Fibroblast of lung (primary cell): Measurements from ENCODE around the gene ANKS1B. TPM values are rescaled to one million over a fixed set of nuclear protein-coding genes. Genes with fewer than 3 reads are reported as not detected.

Source experiments
- DNase-seq, 2 donors: peaks; one replicate each; pipeline versions ENCODE4 v3.0.0 to v3.0.0-alpha.2; 2010; ENCODE audit warnings: low read depth in 2 of 2
- H2AFZ ChIP-seq: 2 replicates; pipeline ENCODE4 v1.5.1; 2012; ENCODE audit warnings: low read length, control low read depth, inconsistent platforms
- H3K27ac ChIP-seq: 2 replicates; pipeline ENCODE4 v1.5.1; 2011; ENCODE audit warnings: low read length, control low read depth; ENCODE audit not compliant: insufficient read depth
- H3K27me3 ChIP-seq: 2 replicates; pipeline ENCODE4 v1.5.1; 2011; ENCODE audit warnings: mild to moderate bottlenecking, low read length; ENCODE audit not compliant: control insufficient read depth, insufficient read depth
- H3K36me3 ChIP-seq: 2 replicates; pipeline ENCODE4 v1.5.1; 2011; ENCODE audit warnings: low read length; ENCODE audit not compliant: control insufficient read depth, insufficient read depth
- H3K4me1 ChIP-seq: 2 replicates; pipeline ENCODE4 v1.5.1; 2011; ENCODE audit warnings: low read length; ENCODE audit not compliant: control insufficient read depth, insufficient read depth; ENCODE audit errors: extremely low read depth
- H3K4me2 ChIP-seq: 2 replicates; pipeline ENCODE4 v1.5.1; 2011; ENCODE audit warnings: low read length, control low read depth; ENCODE audit not compliant: insufficient read depth; ENCODE audit errors: extremely low read depth
- H3K4me3 ChIP-seq, 4 experiments: fragments of 200-600 bp in 1 of 4; sonication (generic) in 1 of 4; replicated peaks in 1 of 4; 2 replicates each; pipeline ENCODE4 v1.5.1; 2011 to 2016; ENCODE audit warnings: low read length in 4 of 4, low read depth in 3 of 4, mild to moderate bottlenecking in 3 of 4, control low read depth in 2 of 4, inconsistent platforms in 1 of 4, mixed read lengths in 1 of 4; ENCODE audit not compliant: insufficient read depth in 1 of 4; ENCODE audit errors: control extremely low read depth in 1 of 4
- H3K79me2 ChIP-seq: 2 replicates; pipeline ENCODE4 v1.5.1; 2012; ENCODE audit warnings: mild to moderate bottlenecking, low read length, inconsistent platforms; ENCODE audit not compliant: control insufficient read depth, insufficient read depth
- H3K9ac ChIP-seq: 2 replicates; pipeline ENCODE4 v1.5.1; 2011; ENCODE audit warnings: mild to moderate bottlenecking, low read length, control low read depth; ENCODE audit not compliant: insufficient read depth
- H3K9me3 ChIP-seq: 2 replicates; pipeline ENCODE4 v1.5.1; 2012; ENCODE audit warnings: low read depth, low read length; ENCODE audit not compliant: control insufficient read depth, insufficient read depth
- H4K20me1 ChIP-seq: 2 replicates; pipeline ENCODE4 v1.5.1; 2011; ENCODE audit warnings: low read length; ENCODE audit not compliant: control insufficient read depth, insufficient read depth; ENCODE audit errors: extremely low read depth
- EZH2 ChIP-seq: IDR thresholded peaks from 2 replicates; pipeline ENCODE4 v1.5.1; 2012; ENCODE audit warnings: low read length, control low read depth, mild to moderate bottlenecking; ENCODE audit errors: missing control alignments
- polyA plus RNA-seq, 2 donors: library from polyadenylated mRNA; depleted of rRNA in 1 of 2; stranded (reverse) in 1 of 2; unstranded in 1 of 2; fragments of >200 nt; gene quantifications; 2 replicates each; pipeline ENCODE4 v1.2.1, GENCODE V29; 2011 to 2012; ENCODE audit warnings: missing spikeins in 1 of 2
- total RNA-seq: library from RNA; depleted of rRNA; stranded (reverse); fragments of >200 nt; gene quantifications from 2 replicates; pipeline ENCODE4 v1.2.1, GENCODE V29; 2014
- TF ChIP-seq, protein P1 (sequence below), 2 donors: IDR thresholded peaks in 1 of 2; conservative IDR thresholded peaks in 1 of 2; 1 replicate in 1 of 2; 2 replicates in 1 of 2; pipeline ENCODE4 v1.5.1; 2011 to 2012; ENCODE audit warnings: low read length in 2 of 2, control low read depth in 1 of 2, inconsistent platforms in 1 of 2, low read depth in 1 of 2, mild to moderate bottlenecking in 1 of 2

Gene ANKS1B
- total and polyA plus RNA-seq, 2 donors (not counting 1 experiment from before 2014, with no cell fraction given): 0.11 to 0.83 TPM

DNA sequence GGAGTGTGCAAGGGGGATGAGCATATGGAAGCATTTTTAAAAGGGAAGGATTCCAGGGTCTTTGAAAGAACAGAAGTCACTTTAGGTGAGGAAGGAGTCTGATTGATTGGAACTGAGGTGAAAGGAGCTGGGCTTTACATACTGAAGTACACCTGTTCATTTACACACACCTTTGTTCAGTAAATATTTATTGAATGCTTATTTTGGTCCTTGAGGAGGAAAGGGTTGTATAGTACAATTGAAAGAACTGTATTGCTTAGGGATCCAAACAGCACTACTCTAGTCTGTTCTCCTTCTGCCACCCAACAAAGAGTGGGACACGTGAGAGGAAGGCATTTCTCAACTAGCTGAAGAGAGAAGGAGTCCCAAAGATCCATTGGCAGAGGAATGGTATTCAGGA is 1275.7 kb downstream of the ANKS1B start:
- TF ChIP-seq, protein P1, sequence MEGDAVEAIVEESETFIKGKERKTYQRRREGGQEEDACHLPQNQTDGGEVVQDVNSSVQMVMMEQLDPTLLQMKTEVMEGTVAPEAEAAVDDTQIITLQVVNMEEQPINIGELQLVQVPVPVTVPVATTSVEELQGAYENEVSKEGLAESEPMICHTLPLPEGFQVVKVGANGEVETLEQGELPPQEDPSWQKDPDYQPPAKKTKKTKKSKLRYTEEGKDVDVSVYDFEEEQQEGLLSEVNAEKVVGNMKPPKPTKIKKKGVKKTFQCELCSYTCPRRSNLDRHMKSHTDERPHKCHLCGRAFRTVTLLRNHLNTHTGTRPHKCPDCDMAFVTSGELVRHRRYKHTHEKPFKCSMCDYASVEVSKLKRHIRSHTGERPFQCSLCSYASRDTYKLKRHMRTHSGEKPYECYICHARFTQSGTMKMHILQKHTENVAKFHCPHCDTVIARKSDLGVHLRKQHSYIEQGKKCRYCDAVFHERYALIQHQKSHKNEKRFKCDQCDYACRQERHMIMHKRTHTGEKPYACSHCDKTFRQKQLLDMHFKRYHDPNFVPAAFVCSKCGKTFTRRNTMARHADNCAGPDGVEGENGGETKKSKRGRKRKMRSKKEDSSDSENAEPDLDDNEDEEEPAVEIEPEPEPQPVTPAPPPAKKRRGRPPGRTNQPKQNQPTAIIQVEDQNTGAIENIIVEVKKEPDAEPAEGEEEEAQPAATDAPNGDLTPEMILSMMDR (conservative IDR thresholded peaks at IDR 0.05 in 1 of 2, IDR thresholded peaks at IDR 0.05 in 1 of 2; ENCODE audit: low read depth in 1 of 2, low read length in 2 of 2): no peak
- no peak for TF ChIP-seq EZH2
- no peaks in the 10 kb centered on the region for H3K79me2 ChIP-seq

DNA sequence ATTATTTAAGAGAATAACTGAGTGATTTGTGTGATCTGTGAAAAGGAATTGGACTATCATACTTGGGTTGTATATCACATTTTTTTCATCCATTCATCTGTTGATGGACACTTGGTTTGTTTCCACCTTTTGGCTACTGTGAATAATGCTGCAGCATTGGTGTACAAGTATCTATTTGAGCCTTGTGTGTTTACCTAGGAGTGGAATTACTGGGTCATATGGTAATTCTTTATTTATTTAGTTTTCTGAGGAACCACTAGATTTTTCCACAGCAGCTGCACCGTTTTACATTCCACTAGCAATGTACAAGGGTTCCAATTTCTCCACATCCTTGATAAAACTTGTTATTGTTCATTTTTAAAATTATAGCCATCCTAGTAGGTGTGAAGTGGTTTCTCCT is 1283.6 kb downstream of the ANKS1B start:
- peak; percentile 13 to 48 for DNase-seq
- no peaks in the 10 kb centered on the region for H3K79me2 ChIP-seq

More for the DNA sequence above, 1275.7 kb downstream of the ANKS1B start:
- Histone ChIP-seq H3K4me1 (no peaks in the 10 kb centered on the region), H3K4me3 (no peak overlapping the region), H3K27ac (no peak overlapping the region), H4K20me1 (no peaks in the 10 kb centered on the region), H3K36me3 (peaks cover 8% of the 10 kb centered on the region), H2AFZ (no peak overlapping the region), H3K27me3 (no peaks in the 10 kb centered on the region), H3K9me3 (no peaks in the 10 kb centered on the region), H3K4me2 (no peak overlapping the region), H3K9ac (no peak overlapping the region)
- DNase-seq: no peak

DNA sequence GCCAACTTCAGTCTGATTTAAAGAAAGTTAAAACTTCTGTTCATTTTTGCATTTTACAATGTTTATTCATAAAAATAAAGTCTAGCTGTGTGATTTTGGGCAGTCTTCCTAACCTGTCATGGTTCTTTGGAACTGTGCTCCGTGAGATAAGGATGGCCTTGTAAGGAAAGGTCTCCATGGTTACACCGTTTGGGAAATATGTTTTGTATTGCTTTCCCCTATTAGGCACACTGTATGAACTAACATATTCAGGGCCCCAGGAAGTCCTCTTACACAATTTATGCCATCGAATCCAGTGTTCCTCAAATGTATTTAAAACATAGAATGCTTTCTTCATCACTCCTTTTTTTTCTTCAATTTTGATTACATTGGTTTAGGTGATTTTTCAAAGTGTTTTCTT is 1285.2 kb downstream of the ANKS1B start:
- Histone ChIP-seq H3K79me2 (no peaks in the 10 kb centered on the region), H3K4me3 (no peak overlapping the region), H3K9ac (no peak overlapping the region), H4K20me1 (no peaks in the 10 kb centered on the region), H3K36me3 (no peaks in the 10 kb centered on the region), H3K27ac (no peak overlapping the region), H3K4me1 (no peaks in the 10 kb centered on the region), H3K4me2 (no peak overlapping the region), H3K27me3 (no peaks in the 10 kb centered on the region), H3K9me3 (no peaks in the 10 kb centered on the region), H2AFZ (no peak overlapping the region)
- DNase-seq: peak; percentile 46 to 53
- TF ChIP-seq EZH2: no peak
- TF ChIP-seq, protein P1 (conservative IDR thresholded peaks at IDR 0.05 in 1 of 2, IDR thresholded peaks at IDR 0.05 in 1 of 2; ENCODE audit: low read depth in 1 of 2, low read length in 2 of 2): no peak

More for the DNA sequence above, 1283.6 kb downstream of the ANKS1B start:
- Histone ChIP-seq H4K20me1 (no peaks in the 10 kb centered on the region), H3K4me3 (no peak overlapping the region), H3K36me3 (no peaks in the 10 kb centered on the region), H3K9me3 (no peaks in the 10 kb centered on the region), H3K27me3 (no peaks in the 10 kb centered on the region), H3K9ac (no peak overlapping the region), H3K4me2 (no peak overlapping the region), H3K27ac (no peak overlapping the region), H2AFZ (no peak overlapping the region), H3K4me1 (no peaks in the 10 kb centered on the region)
- no peak for TF ChIP-seq EZH2
- TF ChIP-seq, protein P1 (conservative IDR thresholded peaks at IDR 0.05 in 1 of 2, IDR thresholded peaks at IDR 0.05 in 1 of 2; ENCODE audit: low read depth in 1 of 2, low read length in 2 of 2): no peak
